Measurements from ENCODE around the gene ADAM15. TPM values are rescaled to one million over a fixed set of nuclear protein-coding genes. Genes with fewer than 3 reads are reported as not detected.
A peak's percentile ranks its signal among the peaks of the same experiment; 100 is the strongest.

The ADAM15 gene
- total RNA-seq, 3 donors from 2014 or later = 97.8 to 155 (median 109) TPM

DNA sequence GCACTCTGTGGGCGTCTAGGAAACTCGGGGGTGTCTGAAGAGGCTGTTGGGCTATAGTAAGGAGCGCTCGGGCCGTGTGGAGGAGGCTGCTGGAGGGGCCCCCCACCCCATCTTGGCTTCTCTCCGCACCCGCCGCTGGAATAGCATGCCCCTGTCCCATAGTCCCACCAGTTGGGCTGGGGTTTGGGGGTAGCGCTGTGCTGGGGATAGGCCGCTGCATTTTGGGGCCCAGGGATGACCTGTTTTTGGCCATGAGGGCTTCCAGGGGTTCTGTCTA lies 28.0 kb downstream of the ADAM15 start:
- no peaks in the 10 kb centered on the region for H3K9me3 ChIP-seq
- peaks cover 16 to 26% of the 10 kb centered on the region in 2 donors for H3K27me3 ChIP-seq
- TF ChIP-seq, protein P1, sequence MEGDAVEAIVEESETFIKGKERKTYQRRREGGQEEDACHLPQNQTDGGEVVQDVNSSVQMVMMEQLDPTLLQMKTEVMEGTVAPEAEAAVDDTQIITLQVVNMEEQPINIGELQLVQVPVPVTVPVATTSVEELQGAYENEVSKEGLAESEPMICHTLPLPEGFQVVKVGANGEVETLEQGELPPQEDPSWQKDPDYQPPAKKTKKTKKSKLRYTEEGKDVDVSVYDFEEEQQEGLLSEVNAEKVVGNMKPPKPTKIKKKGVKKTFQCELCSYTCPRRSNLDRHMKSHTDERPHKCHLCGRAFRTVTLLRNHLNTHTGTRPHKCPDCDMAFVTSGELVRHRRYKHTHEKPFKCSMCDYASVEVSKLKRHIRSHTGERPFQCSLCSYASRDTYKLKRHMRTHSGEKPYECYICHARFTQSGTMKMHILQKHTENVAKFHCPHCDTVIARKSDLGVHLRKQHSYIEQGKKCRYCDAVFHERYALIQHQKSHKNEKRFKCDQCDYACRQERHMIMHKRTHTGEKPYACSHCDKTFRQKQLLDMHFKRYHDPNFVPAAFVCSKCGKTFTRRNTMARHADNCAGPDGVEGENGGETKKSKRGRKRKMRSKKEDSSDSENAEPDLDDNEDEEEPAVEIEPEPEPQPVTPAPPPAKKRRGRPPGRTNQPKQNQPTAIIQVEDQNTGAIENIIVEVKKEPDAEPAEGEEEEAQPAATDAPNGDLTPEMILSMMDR (IDR thresholded peaks at IDR 0.05) = no peak
- TF ChIP-seq POLR2A (IDR thresholded peaks at IDR 0.05) (no peak), POLR2AphosphoS5 (IDR thresholded peaks at IDR 0.05) (no peak)
- H3K27ac ChIP-seq = peak overlapping the region; percentile 57 to 81
- no peak for DNase-seq (ENCODE audit: low spot score in 2 of 2)
- H3K4me1 ChIP-seq = peaks cover 29 to 40% of the 10 kb centered on the region in 2 donors
- no peaks in the 10 kb centered on the region for H3K36me3 ChIP-seq
- intact Hi-C loops (cut with DNase I; ENCODE audit: low total_unique reads) = no loop called here
- H3K4me3 ChIP-seq = peak overlapping the region; percentile 31 to 82 (median 63)

DNA sequence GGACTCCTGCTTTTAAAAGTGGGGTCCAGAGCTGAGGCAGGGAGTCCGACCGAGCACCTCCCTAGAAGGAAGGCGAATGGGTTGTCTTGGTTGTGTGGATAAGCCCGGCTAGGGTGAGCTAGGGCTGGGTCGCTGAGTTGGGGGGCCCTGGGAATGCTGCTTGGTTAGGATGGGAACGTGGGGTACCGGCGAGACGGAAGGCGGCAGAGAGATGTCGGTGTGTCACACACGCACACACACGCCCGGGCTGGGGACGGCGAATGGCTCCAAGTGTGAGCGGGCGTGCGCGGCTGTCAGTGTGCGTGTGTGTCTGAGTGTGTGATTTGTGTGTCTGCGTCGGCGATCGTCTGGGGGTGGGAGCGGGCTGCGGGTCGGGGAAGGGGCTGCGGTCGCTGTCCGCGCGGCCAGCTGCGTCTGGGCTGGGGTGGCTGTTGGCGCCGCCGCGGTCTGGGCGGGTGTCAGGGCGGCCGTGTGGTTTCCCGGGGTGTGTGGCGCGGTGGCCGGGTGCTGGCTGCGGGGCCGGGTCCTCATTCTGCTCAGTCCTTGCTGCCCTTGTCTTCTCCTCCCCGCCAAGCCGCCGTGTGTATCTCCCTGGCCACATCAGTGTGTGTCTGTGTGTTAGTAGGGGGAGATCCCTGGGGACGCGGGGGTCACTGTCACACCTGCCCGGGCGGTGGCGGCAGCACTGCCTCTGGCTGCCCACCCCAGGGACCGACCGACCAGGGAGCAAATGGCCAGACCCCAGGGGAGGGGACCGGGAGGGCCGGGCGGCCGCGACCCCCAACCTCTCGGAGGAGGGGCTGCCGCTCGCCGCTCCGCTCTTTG lies 28.6 kb downstream of the ADAM15 start:
- intact Hi-C loops (cut with DNase I; ENCODE audit: low total_unique reads) = no loop called here
- no peak for DNase-seq (ENCODE audit: low spot score in 2 of 2)
- Histone ChIP-seq H3K27ac (peak overlapping the region; percentile 57 to 81), H3K4me3 (peak overlapping the region; percentile 4 to 82 (median 63)), H3K36me3 (no peaks in the 10 kb centered on the region), H3K9me3 (no peaks in the 10 kb centered on the region), H3K27me3 (peaks cover 16 to 26% of the 10 kb centered on the region in 2 donors), H3K4me1 (peaks cover 32 to 40% of the 10 kb centered on the region in 2 donors)
- TF ChIP-seq, protein P1 (IDR thresholded peaks at IDR 0.05) = no peak
- no peak for TF ChIP-seq POLR2A (IDR thresholded peaks at IDR 0.05)
- no peak for TF ChIP-seq POLR2AphosphoS5 (IDR thresholded peaks at IDR 0.05)

DNA sequence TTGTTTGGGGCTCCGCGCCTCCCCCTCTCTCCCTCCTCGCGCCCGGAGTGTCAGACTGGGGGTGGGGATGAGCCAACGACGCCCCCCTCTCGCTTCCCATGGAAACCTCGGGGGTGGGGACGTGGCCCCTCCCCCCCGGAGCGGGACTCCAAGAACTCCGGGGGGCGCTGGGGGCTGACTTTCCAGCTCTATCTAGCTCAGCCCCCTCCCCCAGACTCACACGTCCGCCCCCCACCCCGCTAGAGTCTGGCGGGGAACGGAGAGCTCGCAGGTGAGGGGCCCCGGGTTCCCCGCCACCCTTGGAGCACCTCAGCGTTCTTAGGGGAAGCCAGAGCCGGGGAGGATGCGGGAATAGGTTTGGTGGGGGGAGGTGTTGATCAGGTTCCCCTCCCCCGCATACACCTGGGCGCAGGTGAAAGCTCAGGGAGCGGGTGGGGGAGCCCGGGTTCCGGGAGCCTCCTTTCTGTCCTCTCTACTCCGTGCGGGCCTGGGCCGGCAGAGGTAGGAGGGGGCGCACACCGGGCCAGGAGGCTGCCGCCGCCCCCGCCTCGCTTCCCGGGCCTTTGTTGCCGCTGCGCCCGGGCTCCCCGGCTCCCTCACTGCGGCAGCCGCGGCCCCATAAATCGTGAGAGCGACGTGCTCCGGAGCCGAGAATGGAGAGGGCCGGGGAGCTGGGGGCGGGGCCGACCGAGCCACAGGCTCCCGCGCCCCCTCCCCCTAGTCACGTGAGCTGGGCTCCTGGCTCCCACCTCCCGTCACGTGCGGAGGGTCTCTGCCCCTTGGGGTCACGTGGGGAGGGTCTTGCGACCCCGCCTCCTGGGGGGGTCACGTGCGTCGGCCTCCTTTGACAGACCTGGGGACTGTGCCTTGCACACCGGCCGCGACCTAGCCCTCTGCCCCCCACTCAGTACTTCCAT lies 29.5 kb downstream of the ADAM15 start:
- intact Hi-C loops (cut with DNase I; ENCODE audit: low total_unique reads) = no loop called here
- no peak for DNase-seq (ENCODE audit: low spot score in 2 of 2)
- Histone ChIP-seq H3K4me3 (peak overlapping the region in 2 of 3 donors; percentile 63 to 82), H3K27me3 (peaks cover 16 to 26% of the 10 kb centered on the region in 2 donors), H3K27ac (peak overlapping the region; percentile 54 to 56), H3K36me3 (no peaks in the 10 kb centered on the region), H3K4me1 (peaks cover 32 to 40% of the 10 kb centered on the region in 2 donors), H3K9me3 (no peaks in the 10 kb centered on the region)
- TF ChIP-seq, protein P1 (IDR thresholded peaks at IDR 0.05) = no peak
- TF ChIP-seq POLR2AphosphoS5 (IDR thresholded peaks at IDR 0.05) (no peak), POLR2A (IDR thresholded peaks at IDR 0.05) (no peak)

DNA sequence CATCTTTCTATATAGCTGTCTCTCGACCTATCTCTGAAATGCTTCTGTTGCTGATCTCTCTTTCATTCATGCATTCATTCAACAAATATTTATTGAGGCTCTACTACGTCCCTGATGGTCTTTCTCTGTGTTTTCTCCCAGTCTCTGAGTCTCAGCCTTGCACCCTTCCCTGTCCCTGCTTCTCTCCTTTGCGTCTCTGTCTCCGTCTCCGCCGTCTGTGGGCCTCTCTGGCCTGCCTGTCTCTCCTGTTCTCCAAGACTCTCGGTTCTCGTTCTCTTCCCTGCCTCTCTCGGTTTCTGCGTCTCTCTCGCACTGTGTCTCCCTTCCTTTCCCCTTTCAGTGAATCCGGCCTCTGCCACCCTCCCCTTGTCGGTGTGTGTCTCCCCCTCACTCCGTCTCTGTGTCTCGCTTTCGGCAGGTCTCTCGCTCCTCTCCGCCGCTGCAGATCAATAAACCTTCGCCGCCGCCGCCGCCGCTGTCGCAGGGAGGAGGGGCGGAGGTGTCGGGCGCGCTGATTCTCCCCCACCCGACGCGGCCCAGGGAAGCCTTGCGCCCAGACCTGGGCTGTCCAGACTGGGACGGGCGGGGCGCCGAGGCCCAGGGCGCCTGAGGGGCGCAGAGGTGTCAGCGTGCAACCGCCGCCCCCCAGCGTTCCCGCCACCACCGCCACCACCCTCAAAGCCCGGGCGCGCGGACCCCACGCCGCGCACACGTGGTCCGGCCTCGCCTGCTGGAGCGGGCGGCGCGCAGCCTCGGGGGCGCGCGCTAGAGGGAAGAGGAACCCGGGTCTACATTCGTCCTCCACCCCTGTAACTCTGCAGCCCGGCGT lies 30.6 kb downstream of the ADAM15 start:
- H3K4me1 ChIP-seq = peaks cover 32 to 45% of the 10 kb centered on the region in 2 donors
- intact Hi-C loops (cut with DNase I; ENCODE audit: low total_unique reads) = no loop called here
- H3K4me3 ChIP-seq = peak overlapping the region; percentile 3 to 82 (median 63)
- no peak for DNase-seq (ENCODE audit: low spot score in 2 of 2)
- H3K36me3 ChIP-seq = no peaks in the 10 kb centered on the region
- H3K27me3 ChIP-seq = peaks cover 16 to 26% of the 10 kb centered on the region in 2 donors
- no peaks in the 10 kb centered on the region for H3K9me3 ChIP-seq
- peak in 1 of 3 donors; percentile 20 for TF ChIP-seq POLR2AphosphoS5 (IDR thresholded peaks at IDR 0.05)
- TF ChIP-seq POLR2A (IDR thresholded peaks at IDR 0.05) = no peak
- H3K27ac ChIP-seq = peak overlapping the region; percentile 94 to 98

All from breast epithelium (tissue), 4 donors.